Keratinocyte (primary cell): ENCODE data around the gene PTOV1. TPM values are rescaled to one million over a fixed set of nuclear protein-coding genes. Genes with fewer than 3 reads are reported as not detected.

Source experiments
- DNase-seq: peaks from one replicate; pipeline ENCODE4 v3.0.0-alpha.2; 2011; ENCODE audit warnings: low read depth, missing footprints, low spot score
- FAIRE-seq: peaks from 2 replicates; lab custom pipeline; 2011; peaks lifted over from hg19 to GRCh38; lab: Jason Lieb, UNC
- H2AFZ ChIP-seq: 2 replicates; pipeline ENCODE4 v1.6.0; 2012; ENCODE audit warnings: low read length, control low read depth, inconsistent platforms; ENCODE audit not compliant: control insufficient read depth
- H3K27ac ChIP-seq: 2 replicates; pipeline ENCODE4 v1.5.1; 2011; ENCODE audit warnings: low read length; ENCODE audit not compliant: control insufficient read depth, insufficient read depth
- H3K27me3 ChIP-seq: 3 replicates; pipeline ENCODE4 v1.6.0; 2011; ENCODE audit warnings: low read length; ENCODE audit not compliant: control insufficient read depth, insufficient read depth; ENCODE audit errors: extremely low read depth
- H3K36me3 ChIP-seq, 2 experiments: 2 replicates in 1 of 2; 3 replicates in 1 of 2; pipeline ENCODE4 v1.5.1; 2011; ENCODE audit warnings: low read length in 2 of 2, mild to moderate bottlenecking in 1 of 2; ENCODE audit not compliant: control insufficient read depth in 2 of 2, insufficient read depth in 2 of 2; ENCODE audit errors: extremely low read depth in 1 of 2
- H3K4me1 ChIP-seq: 3 replicates; pipeline ENCODE4 v1.5.1; 2011; ENCODE audit warnings: low read length; ENCODE audit not compliant: control insufficient read depth, insufficient read depth; ENCODE audit errors: extremely low read depth
- H3K4me2 ChIP-seq: 3 replicates; pipeline ENCODE4 v1.6.0; 2011; ENCODE audit warnings: low read depth, low read length; ENCODE audit not compliant: control insufficient read depth, insufficient read depth; ENCODE audit errors: extremely low read depth
- H3K4me3 ChIP-seq, 3 experiments: fragments of 200-600 bp in 1 of 3; sonication (generic) in 1 of 3; 2 replicates in 2 of 3; 3 replicates in 1 of 3; pipeline ENCODE4 v1.5.1; 2011 to 2016; ENCODE audit warnings: low read length in 3 of 3, mild to moderate bottlenecking in 3 of 3, control low read depth in 2 of 3, inconsistent platforms in 1 of 3, low read depth in 1 of 3, mixed read lengths in 1 of 3, mixed run types in 1 of 3, moderate library complexity in 1 of 3; ENCODE audit not compliant: control insufficient read depth in 2 of 3, insufficient read depth in 2 of 3; ENCODE audit errors: extremely low read depth in 1 of 3
- H3K79me2 ChIP-seq: 2 replicates; pipeline ENCODE4 v1.6.0; 2012; ENCODE audit warnings: low read length; ENCODE audit not compliant: control insufficient read depth, insufficient read depth
- H3K9ac ChIP-seq: 3 replicates; pipeline ENCODE4 v1.6.0; 2011; ENCODE audit warnings: low read length; ENCODE audit not compliant: control insufficient read depth, insufficient read depth; ENCODE audit errors: extremely low read depth
- H3K9me1 ChIP-seq: 3 replicates; pipeline ENCODE4 v1.6.0; 2011; ENCODE audit warnings: low read length; ENCODE audit not compliant: control insufficient read depth, insufficient read depth; ENCODE audit errors: extremely low read depth
- H3K9me3 ChIP-seq: 2 replicates; pipeline ENCODE4 v1.5.1; 2012; ENCODE audit warnings: low read depth, low read length; ENCODE audit not compliant: control insufficient read depth
- H4K20me1 ChIP-seq: 3 replicates; pipeline ENCODE4 v1.6.0; 2011; ENCODE audit warnings: low read length; ENCODE audit not compliant: control insufficient read depth, insufficient read depth; ENCODE audit errors: extremely low read depth
- CTCF ChIP-seq, 3 experiments: IDR thresholded peaks in 1 of 3; conservative IDR thresholded peaks in 1 of 3; optimal IDR thresholded peaks in 1 of 3; 2 replicates in 2 of 3; 3 replicates in 1 of 3; pipeline versions ENCODE3 to v1.5.1; 2011; ENCODE audit warnings: low read length in 3 of 3, mild to moderate bottlenecking in 3 of 3, moderate library complexity in 2 of 3, control low read depth in 1 of 3, inconsistent platforms in 1 of 3; ENCODE audit not compliant: insufficient read depth in 2 of 3; ENCODE audit errors: extremely low read depth in 1 of 3
- EZH2 ChIP-seq: IDR thresholded peaks from one replicate; pipeline ENCODE4 v1.6.1; 2012; ENCODE audit warnings: inconsistent platforms, mild to moderate bottlenecking, low read length, moderate library complexity
- dilution Hi-C: fragments of 300-500 bp; cut with MboI; formaldehyde crosslinking; loops from one replicate; pipeline ENCODE4 v1.7.0; 2020; ENCODE audit warnings: low sequenced_read_pairs; ENCODE audit not compliant: extremely low pct_ligation_motif_present
- polyA plus RNA-seq, 5 experiments: library from polyadenylated mRNA; depleted of rRNA in 3 of 5; stranded (reverse) in 3 of 5; stranded (forward) in 1 of 5; unstranded in 1 of 5; fragments of >200 nt; gene quantifications; 1 replicate in 1 of 5; 2 replicates in 3 of 5; 3 replicates in 1 of 5; pipeline versions ENCODE4 v1.2.1 to v1.2.3, GENCODE V29; 2011 to 2012; ENCODE audit warnings: missing spikeins in 2 of 5, low read depth in 1 of 5, low replicate concordance in 1 of 5

PTOV1 gene
- polyA plus RNA-seq, 1 donor (not counting 4 experiments of a cell fraction or from before 2014, with no cell fraction given), result 22.9 TPM

- FAIRE-seq (no peak), DNase-seq (no peak)
- Histone ChIP-seq H3K9me3 (no peaks in the 10 kb centered on the region), H3K27me3 (no peaks in the 10 kb centered on the region), H3K27ac (no peak overlapping the region), H3K36me3 (peaks cover 11 to 30% of the 10 kb centered on the region in 2 experiments), H3K9ac (no peak overlapping the region), H2AFZ (no peak overlapping the region), H3K4me3 (no peak overlapping the region), H3K4me2 (no peak overlapping the region), H3K4me1 (no peaks in the 10 kb centered on the region), H3K79me2 (no peaks in the 10 kb centered on the region), H4K20me1 (no peaks in the 10 kb centered on the region), H3K9me1 (no peaks in the 10 kb centered on the region)
- dilution Hi-C loops, result no loop called here
- TF ChIP-seq EZH2 (no peak), CTCF (optimal IDR thresholded peaks at IDR 0.05 in 1 of 3, IDR thresholded peaks at IDR 0.05 in 1 of 3, conservative IDR thresholded peaks at IDR 0.05 in 1 of 3; ENCODE audit: extremely low read depth in 1 of 3, insufficient read depth in 2 of 3, low read length in 3 of 3) (no peak)
These were observed 11.9 kb upstream of the PTOV1 start for GRCh38 chr19:49838885-49839588.

GRCh38 chr19:49839713-49840112 is 11.2 kb upstream of the PTOV1 start:
- H3K4me2 ChIP-seq, result no peak overlapping the region
- H3K9me1 ChIP-seq, result no peaks in the 10 kb centered on the region
- H3K27ac ChIP-seq, result no peak overlapping the region
- DNase-seq (no peak), FAIRE-seq (no peak)
- TF ChIP-seq CTCF (optimal IDR thresholded peaks at IDR 0.05 in 1 of 3, IDR thresholded peaks at IDR 0.05 in 1 of 3, conservative IDR thresholded peaks at IDR 0.05 in 1 of 3; ENCODE audit: extremely low read depth in 1 of 3, insufficient read depth in 2 of 3, low read length in 3 of 3) (no peak), EZH2 (no peak)
- no peaks in the 10 kb centered on the region for H3K79me2 ChIP-seq
- no peak overlapping the region for H2AFZ ChIP-seq
- H4K20me1 ChIP-seq, result no peaks in the 10 kb centered on the region
- H3K4me1 ChIP-seq, result no peaks in the 10 kb centered on the region
- dilution Hi-C loops, result no loop called here
- peaks cover 11 to 25% of the 10 kb centered on the region in 2 experiments for H3K36me3 ChIP-seq
- H3K9ac ChIP-seq, result no peak overlapping the region
- no peaks in the 10 kb centered on the region for H3K27me3 ChIP-seq
- no peaks in the 10 kb centered on the region for H3K9me3 ChIP-seq
- H3K4me3 ChIP-seq, result no peak overlapping the region
